ENCODE data around the gene ZNF581. TPM values are rescaled to one million over a fixed set of nuclear protein-coding genes. Genes with fewer than 3 reads are reported as not detected.

The ZNF581 gene
- total RNA-seq, 1 donor from 2014 or later, result 22.7 TPM

- H3K36me3 ChIP-seq, result peaks cover 53% of the 10 kb centered on the region
- H3K4me1 ChIP-seq, result peaks cover 16% of the 10 kb centered on the region
- DNase-seq (no peak), ATAC-seq (no peak)
- H3K9me3 ChIP-seq, result no peaks in the 10 kb centered on the region
- intact Hi-C loops (cut with DNase I), result no loop called here
- no peak for TF ChIP-seq CTCF (IDR thresholded peaks at IDR 0.05)
- H3K27me3 ChIP-seq (ENCODE audit: low read depth), result no peaks in the 10 kb centered on the region
- H3K4me3 ChIP-seq, result no peak overlapping the region
- no peak overlapping the region for H3K27ac ChIP-seq
Measured at GRCh38 chr19:55613396-55613795, 30.1 kb upstream of the ZNF581 start.

GRCh38 chr19:55613930-55614710, 29.3 kb upstream of the ZNF581 start:
- Histone ChIP-seq H3K36me3 (peaks cover 49% of the 10 kb centered on the region), H3K27me3 (ENCODE audit: low read depth) (no peaks in the 10 kb centered on the region), H3K4me3 (no peak overlapping the region), H3K27ac (no peak overlapping the region), H3K9me3 (no peaks in the 10 kb centered on the region), H3K4me1 (peaks cover 23% of the 10 kb centered on the region)
- TF ChIP-seq CTCF (IDR thresholded peaks at IDR 0.05), result no peak
- ATAC-seq (no peak), DNase-seq (no peak)
- intact Hi-C loops (cut with DNase I), result no loop called here

- Histone ChIP-seq H3K36me3 (peaks cover 41% of the 10 kb centered on the region), H3K27me3 (ENCODE audit: low read depth) (no peaks in the 10 kb centered on the region), H3K4me1 (peaks cover 31% of the 10 kb centered on the region), H3K9me3 (no peaks in the 10 kb centered on the region), H3K27ac (no peak overlapping the region), H3K4me3 (no peak overlapping the region)
- TF ChIP-seq CTCF (IDR thresholded peaks at IDR 0.05), result no peak
- no peak for DNase-seq
- intact Hi-C loops (cut with DNase I), result no loop called here
- no peak for ATAC-seq
Measured at GRCh38 chr19:55614711-55615542, 28.5 kb upstream of the ZNF581 start.

GRCh38 chr19:55615543-55616394, 27.7 kb upstream of the ZNF581 start:
- Histone ChIP-seq H3K4me1 (peaks cover 39% of the 10 kb centered on the region), H3K4me3 (no peak overlapping the region), H3K36me3 (peaks cover 33% of the 10 kb centered on the region), H3K9me3 (no peaks in the 10 kb centered on the region), H3K27ac (no peak overlapping the region), H3K27me3 (ENCODE audit: low read depth) (no peaks in the 10 kb centered on the region)
- DNase-seq (no peak), ATAC-seq (no peak)
- TF ChIP-seq CTCF (IDR thresholded peaks at IDR 0.05), result no peak
- intact Hi-C loops (cut with DNase I), result no loop called here

- Histone ChIP-seq H3K27ac (no peak overlapping the region), H3K9me3 (no peaks in the 10 kb centered on the region), H3K36me3 (peaks cover 33% of the 10 kb centered on the region), H3K4me3 (no peak overlapping the region), H3K4me1 (peaks cover 34% of the 10 kb centered on the region), H3K27me3 (ENCODE audit: low read depth) (no peaks in the 10 kb centered on the region)
- intact Hi-C loops (cut with DNase I), result no loop called here
- DNase-seq, result no peak
- no peak for ATAC-seq
- TF ChIP-seq CTCF (IDR thresholded peaks at IDR 0.05), result no peak
Measured at GRCh38 chr19:55616395-55616875, 27.0 kb upstream of the ZNF581 start.

Data from lower lobe of right lung (tissue), 2 donors.